ENCODE measurements around the gene CCDC85A.

DNA sequence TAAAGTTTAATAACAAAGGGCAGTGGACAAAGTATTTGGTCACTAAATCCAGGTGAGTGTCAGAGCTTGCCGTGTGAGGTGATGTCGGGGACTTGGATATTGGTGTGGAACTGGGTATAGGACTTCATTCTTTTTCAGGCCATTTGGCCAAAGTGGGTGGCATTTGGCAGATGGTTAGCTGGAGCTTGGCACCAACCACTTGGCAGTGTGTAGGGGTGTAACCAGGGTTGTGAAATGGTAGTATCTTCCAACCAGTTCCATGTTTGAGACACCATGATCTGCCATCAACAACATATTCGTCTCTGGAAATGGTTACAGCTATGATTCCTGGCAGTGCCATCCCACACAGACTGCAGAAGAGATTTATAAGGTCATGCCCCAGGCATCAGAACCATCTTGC is 113.9 kb downstream of the CCDC85A start:
- TF ChIP-seq FOXM1 (IDR thresholded peaks at IDR 0.05; ENCODE audit: borderline replicate concordance, low read depth) (no peak), CREB1 (IDR thresholded peaks at IDR 0.05; ENCODE audit: low read depth) (no peak), USF1 (IDR thresholded peaks at IDR 0.05) (no peak), REST (IDR thresholded peaks at IDR 0.05; ENCODE audit: low read depth) (no peak), TEAD4 (IDR thresholded peaks at IDR 0.05) (no peak), EP300 (IDR thresholded peaks at IDR 0.05; ENCODE audit: borderline replicate concordance) (no peak), MAX (IDR thresholded peaks at IDR 0.05) (no peak), TAF1 (IDR thresholded peaks at IDR 0.05; ENCODE audit: low read depth) (no peak), CEBPB (IDR thresholded peaks at IDR 0.05) (no peak), RAD21 (IDR thresholded peaks at IDR 0.05; ENCODE audit: low read depth) (no peak)

All from Ishikawa (cell line).